WI38 (cell line): ENCODE measurements around the gene PPP1R16B.

Experiments used
- H3K4me3 ChIP-seq: 2 replicates; pipeline ENCODE4 v1.5.1; 2011; ENCODE audit warnings: low read depth, mild to moderate bottlenecking, control low read depth, low read length
- CTCF ChIP-seq: IDR thresholded peaks from 2 replicates; pipeline ENCODE4 v1.5.1; 2012; ENCODE audit warnings: low read depth, mild to moderate bottlenecking, control low read depth, low read length

The PPP1R16B gene

GRCh38 chr20:38963745-38964144 is 158.2 kb downstream of the PPP1R16B start:
- H3K4me3 ChIP-seq: no peak overlapping the region
- no peak for TF ChIP-seq CTCF

GRCh38 chr20:38965264-38965663 is 159.8 kb downstream of the PPP1R16B start:
- TF ChIP-seq CTCF: no peak
- no peak overlapping the region for H3K4me3 ChIP-seq

- TF ChIP-seq CTCF: no peak
- no peak overlapping the region for H3K4me3 ChIP-seq
Observed at GRCh38 chr20:38968090-38968489, 162.6 kb downstream of the PPP1R16B start.

- no peak for TF ChIP-seq CTCF
- H3K4me3 ChIP-seq: no peak overlapping the region
Observed at GRCh38 chr20:38969708-38970107, 164.2 kb downstream of the PPP1R16B start.

- no peak for TF ChIP-seq CTCF
- H3K4me3 ChIP-seq: no peak overlapping the region
Observed at GRCh38 chr20:38970302-38970701, 164.8 kb downstream of the PPP1R16B start.
